Activated CD8-positive, alpha-beta memory T cell treated with anti-CD3 and anti-CD28 coated beads, Interleukin-2, amount 10 ng/mL, durations not matched to agents 7 days and 5 days (primary cell): ENCODE measurements around the gene RFPL1. TPM values are rescaled to one million over a fixed set of nuclear protein-coding genes. Genes with fewer than 3 reads are reported as not detected.
A peak's percentile ranks its signal among the peaks of the same experiment; 100 is the strongest.
"Not testable (repeated sequence)": the region's sequence is repeated elsewhere in the genome, so short reads cannot be mapped to it uniquely, and the experiment has no call there.

Source experiments
- ATAC-seq: fragments of 150-1000 bp; cut with Tn5 transposase; one replicate; pipeline ENCODE4 v1.10.0; 2021; ENCODE audit warnings: moderate library complexity
- CTCF ChIA-PET: fragments of 350-600 bp; sonication (Branson Sonifier 250); formaldehyde crosslinking; loops from one replicate; lab custom pipeline; 2021; ENCODE audit warnings: antibody characterized with exemption; lab: Charles Lee
- DNase-seq: peaks from one replicate; pipeline ENCODE4 v3.0.0-alpha.2; 2020
- H3K27ac Mint-ChIP-seq: one replicate; pipeline ENCODE4 v1.8.0; 2021; ENCODE audit warnings: mild to moderate bottlenecking, mixed read lengths
- H3K27me3 Mint-ChIP-seq: one replicate; pipeline ENCODE4 v1.8.0; 2021; ENCODE audit warnings: mixed read lengths
- H3K36me3 Mint-ChIP-seq: one replicate; pipeline ENCODE4 v1.8.0; 2021; ENCODE audit warnings: mild to moderate bottlenecking, mixed read lengths
- H3K4me1 Mint-ChIP-seq: one replicate; pipeline ENCODE4 v1.8.0; 2021; ENCODE audit warnings: mixed read lengths
- H3K4me3 Mint-ChIP-seq: one replicate; pipeline ENCODE4 v1.8.0; 2021; ENCODE audit warnings: mild to moderate bottlenecking, moderate library complexity, mixed read lengths
- H3K9me3 Mint-ChIP-seq: one replicate; pipeline ENCODE4 v1.8.0; 2022; ENCODE audit warnings: low read depth, mixed read lengths
- total RNA-seq, 2 experiments: library from RNA; stranded (reverse); gene quantifications; one replicate each; pipeline ENCODE4 v1.2.3, GENCODE V29; 2021

Gene RFPL1
- not detected for total RNA-seq

DNA sequence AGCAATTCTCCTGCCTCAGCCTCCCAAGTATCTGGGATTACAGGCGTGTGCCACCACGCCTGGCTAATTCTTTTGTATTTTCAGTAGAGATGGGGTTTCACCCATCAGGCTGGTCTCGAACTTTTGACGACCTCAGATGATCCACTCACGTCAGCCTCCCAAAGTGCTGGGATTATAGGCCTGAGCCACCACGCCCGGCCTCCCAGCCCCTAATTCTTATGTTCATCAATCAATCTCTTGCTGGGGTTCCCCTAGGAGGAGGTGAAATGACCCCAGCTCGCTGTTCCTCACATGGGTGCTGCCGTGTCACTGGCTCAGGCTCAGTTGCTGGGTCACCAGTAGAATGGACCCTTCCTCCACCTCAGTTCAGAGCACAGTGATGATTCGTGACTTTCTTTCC, at the start of gene RFPL1:
Gene RFPL1 (plus strand): TSS at position 301 of the 400 bp plus-strand sequence.
- DNase-seq, ATAC-seq, H3K9me3 Mint-ChIP-seq, H3K4me1 Mint-ChIP-seq, H3K4me3 Mint-ChIP-seq, H3K36me3 Mint-ChIP-seq, CTCF ChIA-PET, H3K27ac Mint-ChIP-seq: not testable (repeated sequence)
- peaks cover 25% of the 10 kb centered on the region for H3K27me3 Mint-ChIP-seq

DNA sequence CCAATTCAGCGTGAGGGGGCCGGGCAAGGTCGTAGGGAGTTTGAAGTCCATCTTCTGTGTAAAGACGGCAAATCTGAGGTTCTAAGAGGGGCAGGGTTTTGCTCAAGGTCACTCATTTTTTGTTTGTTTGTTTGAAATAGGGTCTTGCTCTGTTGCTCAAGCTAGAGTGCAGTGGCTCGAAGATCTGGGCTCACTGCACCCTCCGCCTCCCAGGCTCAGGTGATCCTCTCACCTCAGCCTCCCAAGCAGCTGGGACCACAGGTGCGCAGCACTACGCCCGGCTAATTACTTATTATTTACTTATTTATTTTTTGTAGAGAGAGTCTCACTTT, 49.7 kb upstream of the RFPL1 start:
- no peaks in the 10 kb centered on the region for H3K27me3 Mint-ChIP-seq
- H3K4me1 Mint-ChIP-seq: peaks cover 41% of the 10 kb centered on the region
- CTCF ChIA-PET: interaction anchor here (0.7 to 1.0 kb wide), 2 partner anchors 81 to 165 kb away, joined by 3 to 6 read pairs; partner anchors contain the start of gene THOC5
- ATAC-seq (peak; percentile 11), DNase-seq (no peak)
- H3K27ac Mint-ChIP-seq: peak overlapping the region; percentile 90
- peaks cover 3% of the 10 kb centered on the region for H3K36me3 Mint-ChIP-seq
- no peaks in the 10 kb centered on the region for H3K9me3 Mint-ChIP-seq
- peak overlapping the region; percentile 89 for H3K4me3 Mint-ChIP-seq

DNA sequence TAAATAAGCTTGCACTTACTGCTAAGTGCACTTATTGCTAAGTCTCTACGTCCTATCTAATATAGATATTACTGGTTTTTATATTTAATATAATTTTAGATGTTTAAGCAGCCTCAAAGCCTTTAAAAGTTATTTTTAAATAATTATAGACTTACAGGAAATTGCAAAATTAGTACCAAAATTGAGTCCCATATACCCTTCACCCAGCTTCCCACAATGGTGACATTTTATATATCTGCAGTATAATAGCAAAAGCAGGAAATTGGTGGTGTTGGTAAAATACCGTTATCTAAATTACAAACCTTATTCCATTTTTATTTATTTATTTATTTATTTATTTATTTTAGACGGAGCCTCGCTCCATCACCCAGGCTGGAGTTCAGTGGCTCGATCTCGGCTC, 48.1 kb upstream of the RFPL1 start:
- ATAC-seq: no peak
- H3K27ac Mint-ChIP-seq: no peak overlapping the region
- H3K4me3 Mint-ChIP-seq: no peak overlapping the region
- H3K36me3 Mint-ChIP-seq: no peaks in the 10 kb centered on the region
- no peak for DNase-seq
- peaks cover 38% of the 10 kb centered on the region for H3K4me1 Mint-ChIP-seq
- H3K27me3 Mint-ChIP-seq: no peaks in the 10 kb centered on the region
- CTCF ChIA-PET: no interaction called here
- H3K9me3 Mint-ChIP-seq: no peaks in the 10 kb centered on the region

DNA sequence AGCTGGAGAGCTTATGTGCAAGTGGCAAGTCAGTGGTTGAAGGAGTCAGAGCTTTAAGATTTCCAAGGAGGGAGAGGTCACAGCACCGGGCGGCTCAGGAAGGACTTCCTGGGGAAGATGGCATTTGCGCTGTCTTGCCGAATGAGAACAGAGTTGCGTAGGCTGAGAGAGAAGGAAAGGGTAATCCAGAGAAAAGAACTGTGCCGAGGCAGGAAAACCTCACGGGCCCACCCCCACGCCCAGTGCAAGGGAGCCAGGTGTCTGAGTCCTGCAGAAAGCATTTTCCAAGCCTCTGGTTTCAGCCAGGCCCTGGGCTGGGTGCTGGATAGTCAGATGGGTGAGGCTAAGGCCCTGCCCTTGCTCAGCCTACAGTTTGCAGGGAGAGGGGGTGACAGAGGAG, 46.8 kb upstream of the RFPL1 start:
- H3K4me1 Mint-ChIP-seq: peaks cover 27% of the 10 kb centered on the region
- no peaks in the 10 kb centered on the region for H3K27me3 Mint-ChIP-seq
- H3K9me3 Mint-ChIP-seq: no peaks in the 10 kb centered on the region
- ATAC-seq (no peak), DNase-seq (no peak)
- no peak overlapping the region for H3K27ac Mint-ChIP-seq
- H3K4me3 Mint-ChIP-seq: no peak overlapping the region
- CTCF ChIA-PET: interaction anchor here (0.6 kb wide), 1 partner anchor 227 kb away, joined by 3 read pairs; no protein-coding TSS in a partner anchor
- no peaks in the 10 kb centered on the region for H3K36me3 Mint-ChIP-seq

DNA sequence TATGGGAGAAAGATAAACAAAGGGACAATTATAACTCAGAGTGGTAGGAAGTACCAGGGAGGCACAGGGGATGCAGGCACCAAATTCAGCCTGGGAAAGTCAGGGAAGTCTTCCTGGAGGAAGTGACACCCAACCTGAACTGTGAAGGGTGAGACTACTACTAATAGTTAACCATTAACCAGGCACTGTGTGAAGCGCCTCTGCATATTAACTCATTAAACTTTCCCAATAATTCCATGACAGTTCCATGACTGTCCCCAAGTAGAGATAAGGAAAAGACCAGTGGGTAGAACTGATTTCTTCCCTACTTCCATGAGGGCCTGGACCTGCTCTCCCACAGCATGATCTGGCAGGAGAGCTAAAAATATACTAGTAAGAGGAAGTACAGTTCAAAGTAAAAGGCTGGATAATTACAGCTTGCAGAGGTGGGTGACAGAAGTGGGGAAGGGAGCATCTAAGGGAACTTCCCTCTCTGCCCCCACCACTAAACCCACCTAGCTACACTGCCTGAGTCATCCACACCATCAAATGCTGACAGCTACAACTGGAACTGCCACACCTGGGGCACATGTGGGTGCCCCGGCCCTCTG, 45.3 kb upstream of the RFPL1 start:
- Mint-ChIP-seq H3K4me3 (no peak overlapping the region), H3K27me3 (no peaks in the 10 kb centered on the region), H3K27ac (no peak overlapping the region), H3K36me3 (no peaks in the 10 kb centered on the region), H3K9me3 (no peaks in the 10 kb centered on the region), H3K4me1 (peaks cover 13% of the 10 kb centered on the region)
- ATAC-seq: no peak
- CTCF ChIA-PET: interaction anchor here (1.3 kb wide), 1 partner anchor 8 kb away, joined by 3 read pairs; no protein-coding TSS in a partner anchor
- DNase-seq: no peak

DNA sequence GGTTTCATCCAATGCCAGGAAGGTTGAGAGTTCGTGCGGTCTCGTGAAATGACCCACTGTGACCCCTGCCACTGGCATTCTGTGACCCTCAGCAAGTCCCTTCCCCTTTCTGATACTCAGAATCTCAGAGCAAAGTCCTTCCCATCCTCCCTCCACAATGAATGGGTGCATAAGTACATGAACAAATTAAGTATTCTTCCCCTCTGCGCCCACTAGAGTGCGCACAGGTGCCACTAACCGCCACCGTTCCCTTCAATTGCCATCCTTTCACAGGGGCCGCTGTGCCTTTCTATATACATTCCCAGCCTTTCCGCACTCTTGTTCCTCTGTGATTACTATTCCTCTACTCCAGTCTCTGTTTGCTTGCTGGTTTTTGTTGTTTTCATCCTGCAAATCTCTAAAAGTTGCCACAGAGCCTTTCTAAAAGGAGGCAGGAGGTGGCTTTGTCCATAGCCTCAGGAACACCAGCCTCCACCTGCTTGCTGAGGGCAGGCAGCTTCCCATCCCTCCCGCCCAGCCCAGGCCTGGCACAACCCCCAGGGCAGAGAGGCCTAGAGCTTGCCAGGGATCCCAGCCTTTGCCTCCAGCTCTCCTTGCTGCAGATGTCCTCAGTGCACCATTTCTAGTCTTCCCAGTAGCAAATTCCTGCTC, 43.3 kb upstream of the RFPL1 start:
- no peak overlapping the region for H3K4me3 Mint-ChIP-seq
- H3K36me3 Mint-ChIP-seq: no peaks in the 10 kb centered on the region
- H3K27ac Mint-ChIP-seq: no peak overlapping the region
- CTCF ChIA-PET: interaction anchor here (0.5 to 1.8 kb wide), 8 partner anchors 16 to 1116 kb away, joined by 3 to 8 read pairs (median 4); partner anchors contain the start of gene THOC5
- H3K9me3 Mint-ChIP-seq: no peaks in the 10 kb centered on the region
- DNase-seq (peak; percentile 78), ATAC-seq (peak; percentile 96)
- H3K27me3 Mint-ChIP-seq: no peaks in the 10 kb centered on the region
- peaks cover 9% of the 10 kb centered on the region for H3K4me1 Mint-ChIP-seq

DNA sequence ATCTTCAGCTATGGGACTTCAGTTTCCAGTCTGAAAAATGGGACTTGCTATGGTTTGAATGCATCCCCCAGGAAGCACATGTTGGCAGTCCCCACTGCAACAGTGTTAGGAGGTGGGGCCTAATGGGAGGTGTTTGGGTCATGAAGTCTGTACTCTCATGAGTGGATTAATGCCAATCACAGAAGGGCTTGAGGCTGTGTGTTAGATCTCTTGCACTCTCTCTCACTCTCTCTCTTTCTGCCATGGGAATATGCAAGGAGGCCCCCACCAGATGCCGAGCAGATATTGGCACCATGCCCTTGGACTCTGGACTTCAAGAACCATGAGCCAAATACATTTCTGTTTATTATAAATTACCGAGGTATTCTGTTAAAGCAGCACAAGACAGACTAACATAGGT, 42.3 kb upstream of the RFPL1 start:
- Mint-ChIP-seq H3K4me3 (no peak overlapping the region), H3K27me3 (peaks cover 7% of the 10 kb centered on the region), H3K36me3 (no peaks in the 10 kb centered on the region), H3K27ac (no peak overlapping the region), H3K9me3 (no peaks in the 10 kb centered on the region), H3K4me1 (peaks cover 9% of the 10 kb centered on the region)
- no peak for ATAC-seq
- CTCF ChIA-PET: interaction anchor here (1.1 to 1.7 kb wide), 3 partner anchors 15 to 158 kb away, joined by 3 to 4 read pairs (median 4); partner anchors contain the start of gene THOC5
- DNase-seq: no peak

DNA sequence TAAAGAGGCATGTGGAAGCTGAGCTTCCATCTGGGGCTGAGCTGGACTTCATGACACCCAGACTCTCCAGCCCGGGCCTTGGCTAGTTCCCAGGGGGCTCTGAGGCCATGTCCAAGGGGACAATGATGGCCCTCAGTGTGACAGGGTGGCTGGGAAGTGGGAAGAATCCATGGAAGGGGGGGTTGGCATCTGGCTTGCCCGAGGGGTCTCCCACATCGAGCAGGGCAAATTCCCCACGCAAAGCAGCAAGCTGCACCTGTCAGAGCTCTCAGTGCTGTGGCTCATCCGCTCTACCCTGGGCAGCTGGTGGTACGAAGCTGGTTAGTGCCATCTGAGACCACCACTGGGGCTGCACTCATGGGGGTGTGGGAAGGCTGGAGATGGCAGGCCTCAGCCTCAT, 40.6 kb upstream of the RFPL1 start:
- Mint-ChIP-seq H3K9me3 (no peaks in the 10 kb centered on the region), H3K4me1 (peaks cover 9% of the 10 kb centered on the region), H3K4me3 (no peak overlapping the region), H3K27me3 (peaks cover 18% of the 10 kb centered on the region), H3K36me3 (no peaks in the 10 kb centered on the region), H3K27ac (no peak overlapping the region)
- CTCF ChIA-PET: interaction anchor here (0.6 to 2.5 kb wide), 3 partner anchors 15 to 225 kb away, joined by 3 to 6 read pairs (median 3); no protein-coding TSS in a partner anchor
- ATAC-seq (no peak), DNase-seq (no peak)

DNA sequence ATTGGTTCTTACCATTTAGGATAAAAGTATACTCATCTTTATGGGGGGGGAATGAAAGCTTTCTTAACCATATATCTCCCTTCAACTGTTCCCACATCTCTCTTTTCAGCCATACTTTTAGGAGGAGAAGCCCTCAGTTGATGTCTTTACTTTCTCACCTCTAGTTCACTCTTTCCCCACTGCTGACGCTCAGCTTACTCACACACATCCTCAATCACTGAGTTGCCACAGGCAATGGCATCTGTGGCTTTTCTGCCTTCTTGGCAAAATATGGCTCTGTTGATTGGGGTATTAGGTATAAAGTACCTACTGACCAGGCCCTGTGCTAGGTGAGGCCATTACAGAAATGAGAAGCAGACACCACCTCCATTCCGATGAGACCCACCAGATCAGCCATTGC, 37.8 kb upstream of the RFPL1 start:
- DNase-seq (no peak), ATAC-seq (no peak)
- Mint-ChIP-seq H3K9me3 (no peaks in the 10 kb centered on the region), H3K4me1 (no peaks in the 10 kb centered on the region), H3K27me3 (peaks cover 21% of the 10 kb centered on the region), H3K4me3 (no peak overlapping the region), H3K36me3 (no peaks in the 10 kb centered on the region), H3K27ac (no peak overlapping the region)
- CTCF ChIA-PET: no interaction called here

DNA sequence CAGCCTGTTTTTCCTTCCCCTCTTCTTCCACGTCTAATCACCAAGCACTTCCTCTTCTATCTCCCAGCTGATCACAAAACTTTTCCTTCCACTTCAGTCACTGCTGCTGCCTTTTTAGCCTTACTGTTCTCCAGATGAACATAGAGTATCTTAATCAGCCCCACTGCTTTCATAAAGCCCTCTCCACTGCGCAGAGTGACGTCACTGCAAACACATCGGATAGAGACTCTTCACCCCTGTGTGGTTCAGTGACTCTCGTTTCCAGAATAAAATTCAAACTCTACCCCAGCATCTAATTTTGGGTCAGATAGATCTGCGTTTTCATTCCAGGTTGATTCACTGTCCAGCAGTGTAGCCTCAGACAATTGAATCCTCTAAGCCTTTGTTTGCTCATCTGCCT, 36.8 kb upstream of the RFPL1 start:
- H3K27ac Mint-ChIP-seq, H3K4me3 Mint-ChIP-seq, ATAC-seq, H3K36me3 Mint-ChIP-seq, DNase-seq, H3K4me1 Mint-ChIP-seq, CTCF ChIA-PET, H3K9me3 Mint-ChIP-seq: not testable (repeated sequence)
- peaks cover 22% of the 10 kb centered on the region for H3K27me3 Mint-ChIP-seq

DNA sequence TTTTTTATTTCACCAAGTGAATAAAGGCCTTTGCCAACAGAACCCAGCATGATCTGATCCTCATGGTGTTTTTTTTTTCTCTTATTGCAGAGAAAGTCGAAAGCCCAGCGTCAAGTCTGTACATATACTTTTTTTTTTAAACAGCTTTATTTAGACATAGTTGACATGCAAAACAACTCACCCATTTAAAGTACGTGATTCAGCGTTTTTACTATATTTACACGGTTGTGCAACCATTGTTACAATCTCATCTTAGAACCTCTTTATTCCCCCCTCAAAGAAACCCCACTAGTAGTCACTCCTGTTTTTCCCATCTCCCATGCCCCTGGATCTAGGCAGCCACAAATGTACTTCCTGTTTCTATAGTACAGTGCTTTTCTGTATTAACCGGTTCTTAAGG, 29.4 kb upstream of the RFPL1 start:
- H3K4me3 Mint-ChIP-seq: no peak overlapping the region
- no peaks in the 10 kb centered on the region for H3K36me3 Mint-ChIP-seq
- ATAC-seq (no peak), DNase-seq (no peak)
- no peak overlapping the region for H3K27ac Mint-ChIP-seq
- H3K27me3 Mint-ChIP-seq: peaks cover 2% of the 10 kb centered on the region
- no peaks in the 10 kb centered on the region for H3K9me3 Mint-ChIP-seq
- H3K4me1 Mint-ChIP-seq: peaks cover 26% of the 10 kb centered on the region
- CTCF ChIA-PET: no interaction called here

DNA sequence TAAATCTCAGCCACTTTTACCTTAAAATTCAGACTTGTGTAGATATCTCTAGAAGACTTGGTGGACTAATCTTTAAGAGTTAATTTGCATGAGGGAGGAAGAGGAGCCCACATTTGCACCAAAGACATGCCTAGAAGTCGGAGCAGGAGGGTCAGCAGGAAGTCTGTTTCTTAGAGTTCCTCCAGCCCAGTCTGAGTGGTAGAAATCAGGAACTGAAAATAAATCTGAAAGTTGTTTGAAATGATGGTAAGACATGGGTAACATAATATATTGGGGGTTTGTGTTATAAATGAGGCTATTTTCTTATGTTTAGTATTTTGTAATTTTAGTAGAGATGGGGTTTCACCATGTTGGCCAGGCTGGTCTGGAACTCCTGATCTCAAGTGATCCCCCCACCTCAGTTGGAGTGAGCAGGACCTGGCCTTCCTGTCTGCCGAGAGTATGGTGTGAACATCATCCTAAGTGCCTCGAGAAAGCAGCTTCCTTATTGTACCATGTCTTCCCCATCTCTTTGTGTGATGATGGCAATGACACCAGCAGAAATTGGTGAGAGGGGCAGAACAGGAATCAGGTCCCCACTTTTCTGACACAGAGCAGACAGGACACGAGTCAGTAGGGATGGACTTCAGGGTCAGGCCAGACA, 26.7 kb upstream of the RFPL1 start:
- CTCF ChIA-PET: interaction anchor here (0.7 to 1.6 kb wide), 2 partner anchors 16 kb away, joined by 3 to 4 read pairs; no protein-coding TSS in a partner anchor
- not testable (repeated sequence) for ATAC-seq, H3K4me3 Mint-ChIP-seq

DNA sequence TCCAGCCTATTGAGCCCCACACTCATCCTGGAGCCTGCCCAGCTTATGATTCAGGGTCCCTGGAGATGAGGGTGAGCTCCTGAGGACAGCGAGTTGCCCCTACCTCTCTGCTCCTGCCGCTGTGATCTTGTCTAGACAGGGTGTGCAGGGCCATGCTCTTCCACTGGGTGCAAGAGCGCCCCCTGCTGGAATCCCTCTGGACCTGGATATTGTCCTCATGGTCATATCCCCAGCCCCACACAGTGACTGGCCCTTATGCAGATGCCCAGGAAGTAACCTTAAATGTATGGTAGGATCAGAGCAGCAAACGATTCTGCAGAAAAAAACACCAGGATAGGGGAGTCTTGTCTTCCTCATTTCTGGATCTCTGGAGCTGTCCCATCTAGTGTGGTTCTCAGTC, 25.6 kb upstream of the RFPL1 start:
- DNase-seq (peak; percentile 49), ATAC-seq (peak; percentile 79)
- not testable (repeated sequence) for H3K9me3 Mint-ChIP-seq, H3K27ac Mint-ChIP-seq, H3K27me3 Mint-ChIP-seq, H3K4me3 Mint-ChIP-seq, H3K36me3 Mint-ChIP-seq
- CTCF ChIA-PET: interaction anchor here (0.6 to 0.7 kb wide), 2 partner anchors 15 to 17 kb away, joined by 3 read pairs; no protein-coding TSS in a partner anchor
- H3K4me1 Mint-ChIP-seq: peaks cover 46% of the 10 kb centered on the region

More for the DNA sequence above, 26.7 kb upstream of the RFPL1 start:
- DNase-seq, H3K27me3 Mint-ChIP-seq, H3K9me3 Mint-ChIP-seq, H3K36me3 Mint-ChIP-seq: not testable (repeated sequence)
- Mint-ChIP-seq H3K4me1 (peaks cover 48% of the 10 kb centered on the region), H3K27ac (peak overlapping the region; percentile 29)
